ENCODE measurements around the gene FFAR4.
"Not testable (repeated sequence)": the region's sequence is repeated elsewhere in the genome, so short reads cannot be mapped to it uniquely, and the experiment has no call there.

Gene FFAR4

GRCh38 chr10:93566435-93567276 is at the start of gene FFAR4:
FFAR4 (plus strand) TSS chr10:93566665; CDS start chr10:93566721, 56 bp downstream.
- no peak for DNase-seq (ENCODE audit: low spot score)

DNA sequence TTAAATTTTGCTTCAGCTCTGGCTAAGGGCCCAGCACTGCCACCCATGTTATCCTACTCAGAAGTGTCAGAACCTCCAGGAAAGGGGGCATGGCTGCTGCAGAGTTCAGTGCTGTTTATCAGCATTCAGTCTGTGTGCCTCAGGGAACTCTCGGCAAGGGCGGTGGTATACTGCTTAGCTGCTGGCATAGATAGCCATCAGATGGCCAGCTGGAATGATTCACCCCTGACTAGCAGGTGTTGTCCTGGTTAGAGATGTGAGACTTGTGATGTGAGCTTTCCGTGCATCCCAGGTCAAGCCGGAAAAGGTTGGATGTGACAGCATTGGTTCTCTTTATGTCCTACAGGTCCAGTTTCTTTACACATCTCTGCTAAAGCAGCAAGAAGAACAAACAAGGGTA is 47.9 kb upstream of the FFAR4 start:
- DNase-seq (ENCODE audit: low spot score): no peak

DNA sequence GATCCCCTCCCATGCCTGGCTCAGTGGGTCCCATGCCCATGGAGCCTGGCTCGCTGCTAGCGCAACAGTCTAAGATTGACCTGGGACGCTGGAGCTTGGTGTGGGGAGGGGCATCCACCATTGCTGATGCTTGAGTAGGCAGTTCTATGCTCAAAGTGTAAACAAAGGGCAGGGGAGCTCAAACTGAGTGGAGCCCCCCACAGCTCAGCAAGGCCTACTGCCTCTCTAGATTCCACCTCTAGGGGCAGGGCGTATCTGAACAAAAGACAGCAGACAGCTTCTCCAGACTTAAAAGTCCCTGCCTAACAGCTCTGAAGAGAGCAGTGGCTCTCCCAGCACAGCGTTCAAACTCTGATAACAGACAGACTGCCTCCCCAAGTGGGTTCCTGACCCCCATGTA is 31.2 kb upstream of the FFAR4 start:
- DNase-seq (ENCODE audit: low spot score): no peak

DNA sequence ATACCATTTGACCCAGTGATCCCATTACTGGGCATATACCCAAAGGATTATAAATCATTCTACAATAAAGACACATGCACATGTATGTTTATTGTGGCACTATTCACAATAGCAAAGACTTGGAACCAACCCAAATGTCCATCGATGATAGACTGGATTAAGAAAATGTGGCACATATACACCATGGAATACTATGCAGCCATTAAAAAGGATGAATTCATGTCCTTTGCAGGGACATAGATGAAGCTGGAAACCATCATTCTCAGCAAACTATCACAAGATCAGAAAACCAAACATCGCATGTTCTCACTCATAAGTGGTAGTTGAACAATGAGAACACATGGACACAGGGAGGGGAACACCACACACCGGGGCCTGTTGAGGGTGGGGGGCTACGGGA is 25.6 kb upstream of the FFAR4 start:
- DNase-seq (ENCODE audit: low spot score): not testable (repeated sequence)

GRCh38 chr10:93541402-93542357 is 24.8 kb upstream of the FFAR4 start:
- peak; percentile 14 for DNase-seq (ENCODE audit: low spot score)

- peak; percentile 21 for DNase-seq (ENCODE audit: low spot score)
Observed at GRCh38 chr10:93542358-93542791, 24.1 kb upstream of the FFAR4 start.

- not testable (repeated sequence) for DNase-seq (ENCODE audit: low spot score)
Observed at GRCh38 chr10:93546995-93547394, 19.5 kb upstream of the FFAR4 start.

DNA sequence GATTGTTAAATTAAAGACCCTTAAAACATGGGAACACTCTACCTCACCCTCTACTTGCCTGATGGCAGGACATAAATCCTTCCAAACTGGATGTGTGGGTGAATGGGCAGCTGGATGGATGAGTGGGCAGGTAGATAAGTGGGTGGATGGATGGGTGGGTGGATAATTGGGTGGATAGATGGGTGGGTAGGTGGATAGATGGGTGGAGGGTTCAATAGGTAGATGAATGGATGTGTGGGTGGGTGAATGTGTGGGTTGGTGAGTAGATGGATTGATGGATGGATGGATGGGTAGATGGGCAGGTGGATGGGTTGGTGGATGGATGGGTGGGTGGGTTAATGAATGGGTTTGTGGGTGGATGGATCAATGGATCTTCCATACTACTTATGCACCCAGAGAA is 18.9 kb upstream of the FFAR4 start:
- DNase-seq (ENCODE audit: low spot score): no peak

GRCh38 chr10:93548376-93549071 is 17.9 kb upstream of the FFAR4 start:
- no peak for DNase-seq (ENCODE audit: low spot score)

GRCh38 chr10:93550606-93551005 is 15.9 kb upstream of the FFAR4 start:
- DNase-seq (ENCODE audit: low spot score): no peak

- no peak for DNase-seq (ENCODE audit: low spot score)
Observed at GRCh38 chr10:93552780-93553179, 13.7 kb upstream of the FFAR4 start.

DNA sequence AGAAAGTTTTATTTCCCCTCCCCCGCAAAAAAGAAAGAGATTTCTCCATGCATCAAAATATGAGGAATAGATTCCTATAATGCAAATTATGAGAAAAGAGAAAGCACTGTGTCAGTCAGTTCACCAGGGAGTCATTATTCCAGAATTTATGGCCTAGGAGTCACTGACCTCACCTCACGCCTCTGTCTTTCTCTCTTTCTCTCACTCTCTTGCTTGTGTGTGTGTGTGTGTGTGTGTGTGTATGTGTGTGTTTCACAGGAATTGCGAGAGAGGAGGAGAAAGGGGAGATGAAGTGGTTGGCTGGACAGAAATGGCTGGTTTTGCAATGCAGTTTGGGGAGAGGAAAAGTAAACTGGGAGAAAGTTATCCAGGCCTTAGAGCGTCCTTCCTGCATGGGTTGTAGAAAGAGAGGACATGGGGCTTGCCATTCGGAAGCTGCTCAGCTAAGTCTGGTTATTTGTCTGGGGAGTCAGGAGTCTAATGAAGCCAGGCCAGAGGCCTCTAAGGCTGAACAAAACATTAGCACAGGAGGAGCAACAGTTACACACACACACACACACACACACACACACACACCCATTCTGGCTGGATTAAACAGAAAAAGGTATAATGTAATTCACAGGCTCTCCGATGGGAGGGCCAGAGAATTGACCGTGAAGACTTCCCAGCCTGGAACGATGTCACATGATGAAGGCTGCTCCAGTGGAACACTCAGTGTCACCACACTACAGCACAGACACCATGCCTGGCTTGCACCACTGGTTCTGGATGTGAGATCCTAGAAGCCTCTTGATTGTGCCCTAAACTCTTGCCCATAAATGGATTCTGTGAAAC is 12.8 kb upstream of the FFAR4 start:
- no peak for DNase-seq (ENCODE audit: low spot score)

GRCh38 chr10:93554316-93554663 is 12.2 kb upstream of the FFAR4 start:
- no peak for DNase-seq (ENCODE audit: low spot score)

DNA sequence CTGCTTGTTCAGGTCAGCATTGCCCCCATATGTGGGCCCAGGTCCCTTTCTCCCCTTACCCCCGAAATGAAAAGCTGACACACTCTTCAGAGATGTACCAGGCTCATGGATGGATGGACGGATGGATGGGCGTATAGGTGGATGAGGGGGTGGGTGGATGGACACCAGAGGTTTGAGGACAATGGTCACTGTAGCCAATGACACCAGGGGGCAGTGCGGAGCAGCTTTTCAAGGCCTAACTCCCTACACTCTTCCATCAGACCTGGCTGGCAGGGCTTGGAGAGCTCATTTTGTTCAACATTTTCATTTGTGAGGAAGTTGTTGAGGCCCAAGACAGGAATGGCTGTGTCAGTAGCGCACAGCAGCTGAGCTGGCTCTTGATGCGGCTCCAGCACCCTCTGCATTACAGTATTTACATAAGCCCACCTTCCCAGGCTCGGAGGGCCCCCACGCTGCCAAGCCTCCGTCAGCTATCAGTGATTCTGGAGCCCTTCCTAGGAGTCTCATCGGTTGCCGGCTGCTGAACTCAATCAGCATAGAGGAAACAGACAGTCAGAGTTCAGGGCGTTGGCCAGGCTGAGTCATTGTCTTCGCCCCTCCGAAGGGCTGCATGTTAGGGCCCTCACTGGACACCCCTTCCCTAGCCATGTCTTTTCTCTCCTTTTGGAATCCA is 11.6 kb upstream of the FFAR4 start:
- peak; percentile 71 for DNase-seq (ENCODE audit: low spot score)

- DNase-seq (ENCODE audit: low spot score): no peak
Observed at GRCh38 chr10:93559490-93559889, 7.0 kb upstream of the FFAR4 start.

DNA sequence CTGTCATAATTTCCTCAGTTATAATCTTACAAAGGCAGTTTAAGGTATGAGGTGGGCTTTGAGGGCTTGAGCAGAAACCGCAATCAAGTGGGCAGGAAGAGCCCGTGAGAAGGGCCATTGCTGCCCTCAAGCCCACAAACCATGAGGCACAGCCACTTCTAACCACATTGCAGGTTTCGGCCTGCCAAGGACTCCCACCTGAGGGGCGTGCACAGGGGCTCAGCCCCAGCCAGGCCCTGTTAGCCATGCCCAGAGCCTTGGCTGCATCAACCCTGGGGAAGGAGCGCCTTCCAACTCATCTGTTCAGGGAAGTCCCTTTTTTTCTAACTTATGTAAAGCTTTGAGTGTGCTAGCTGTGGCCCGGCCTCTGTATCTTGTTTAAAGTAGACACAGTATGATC is 5.9 kb upstream of the FFAR4 start:
- no peak for DNase-seq (ENCODE audit: low spot score)

- no peak for DNase-seq (ENCODE audit: low spot score)
Observed at GRCh38 chr10:93565446-93565845, 1.0 kb upstream of the FFAR4 start.

DNA sequence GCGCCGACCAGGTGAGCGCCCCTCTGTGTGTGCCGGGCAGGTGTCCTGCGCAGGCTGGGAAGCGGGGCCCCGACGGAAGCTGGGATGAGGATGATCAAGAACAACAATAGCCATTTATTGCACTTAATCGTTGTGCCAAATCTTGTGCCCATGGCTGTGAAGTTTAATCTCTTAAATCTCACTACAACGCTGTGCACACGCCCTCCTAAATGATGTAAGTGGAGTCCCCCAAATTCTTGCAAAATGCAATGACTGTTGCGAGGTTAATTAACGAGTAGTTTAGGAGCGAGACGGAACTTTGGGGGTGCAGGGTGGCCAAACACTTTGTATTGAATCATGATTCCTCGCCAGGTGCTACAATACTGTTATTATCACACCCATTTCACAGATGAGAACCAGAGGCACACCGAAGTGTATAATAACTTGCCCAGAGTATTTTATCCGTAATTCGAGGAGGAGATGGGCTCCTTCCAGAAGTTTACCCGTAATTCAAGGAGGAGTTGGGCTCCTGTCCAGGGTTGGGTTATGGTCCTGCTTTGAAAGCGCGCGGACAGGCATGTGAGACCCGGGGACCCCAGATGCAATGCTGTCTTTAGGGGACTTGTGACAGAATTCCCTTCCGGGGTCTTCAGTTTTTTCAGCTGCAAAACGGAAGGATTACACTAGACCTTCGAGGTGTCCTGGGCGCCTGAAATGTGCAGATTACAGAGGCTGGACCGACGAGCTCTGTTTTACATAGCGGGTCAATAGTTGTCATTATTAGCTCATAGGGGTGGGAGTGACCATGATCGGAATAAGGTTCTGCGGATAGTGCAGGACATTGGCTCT is 1.0 kb downstream of the FFAR4 start:
- no peak for DNase-seq (ENCODE audit: low spot score)

DNA sequence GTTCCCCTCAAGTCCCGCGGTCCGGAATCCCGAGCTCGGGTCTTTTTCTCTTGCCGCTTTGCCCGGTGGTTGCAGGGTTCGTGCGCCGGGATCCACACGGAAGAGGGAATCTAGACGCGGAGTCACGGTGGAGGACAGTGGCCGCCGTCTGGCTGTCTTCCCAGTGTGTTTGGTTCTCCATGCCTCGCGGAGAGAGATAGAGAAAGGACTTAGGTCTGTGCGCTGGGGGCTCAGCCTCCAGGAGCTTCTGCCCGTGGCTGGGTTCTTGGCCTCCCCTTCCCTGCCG is 1.6 kb downstream of the FFAR4 start:
- DNase-seq (ENCODE audit: low spot score): no peak

DNA sequence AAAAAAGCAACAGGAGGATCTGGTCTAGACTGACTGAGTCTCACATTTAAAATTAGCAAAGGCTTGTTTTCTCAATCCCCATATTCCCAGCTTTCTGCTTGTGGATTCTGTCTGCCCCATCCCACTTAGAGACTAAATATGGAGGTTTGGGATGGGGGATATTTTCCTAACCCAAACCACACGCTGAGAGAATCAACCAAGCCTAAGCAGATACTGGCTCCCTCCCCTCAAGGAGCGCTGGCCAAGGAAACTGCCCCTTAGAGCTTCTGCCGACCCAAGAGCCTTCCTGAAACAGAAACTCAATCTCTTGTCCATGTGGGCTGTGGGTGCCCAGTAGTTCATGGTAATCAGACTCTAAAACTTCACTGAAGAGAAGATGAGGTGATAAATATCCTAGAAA is 3.9 kb downstream of the FFAR4 start:
- no peak for DNase-seq (ENCODE audit: low spot score)
